ENCODE data around the gene CXXC5. TPM values are rescaled to one million over a fixed set of nuclear protein-coding genes. Genes with fewer than 3 reads are reported as not detected.

The CXXC5 gene
- polyA plus RNA-seq, 1 of the 3 experiments (the other 2 are of a cell fraction): 47.4 TPM

GRCh38 chr5:139631520-139632165, 16.5 kb upstream of the CXXC5 start:
- DNase-seq: no peak
- peaks cover 4% of the 10 kb centered on the region for H4K20me1 ChIP-seq (ENCODE audit: insufficient read depth)
- H3K4me2 ChIP-seq: no peak overlapping the region
- ChIA-PET CTCF (interaction anchor here (0.7 to 22.4 kb wide), 22 partner anchors 8 to 410 kb away, joined by 3 to 627 read pairs (median 6); partner anchors contain the start of gene CXXC5), POLR2A (interaction anchor here (0.6 kb wide), 1 partner anchor 60 kb away, joined by 3 read pairs; no protein-coding TSS in a partner anchor)
- no peaks in the 10 kb centered on the region for H3K27me3 ChIP-seq (ENCODE audit: insufficient read depth)
- peaks cover 23% of the 10 kb centered on the region; the same call in 1 of the 2 replicates for H3K79me2 ChIP-seq (ENCODE audit: insufficient read depth)
- peak overlapping the region; percentile 49 to 51; a peak in 3 of 4 replicates for H3K27ac ChIP-seq (ENCODE audit: low read depth in 2 of 2, low read length in 1 of 2)
- peaks cover 55% of the 10 kb centered on the region for H3F3A ChIP-seq (replicated peaks; ENCODE audit: insufficient read depth)
- H3K4me3 ChIP-seq (ENCODE audit: low read depth in 2 of 2, low read length in 1 of 2): no peak overlapping the region
- WGBS (ENCODE audit: low lambda C conversion rate): 43% methylated on average over 3 of the region's 3 CpGs
- peaks cover 15 to 31% of the 10 kb centered on the region in 2 experiments for H3K4me1 ChIP-seq (ENCODE audit: control insufficient read depth in 1 of 2, insufficient read depth in 2 of 2, low read depth in 1 of 2, low read length in 1 of 2)
- H3K9me2 ChIP-seq: no peaks in the 10 kb centered on the region
- H3K36me3 ChIP-seq (replicated peaks in 1 of 2; ENCODE audit: control insufficient read depth in 1 of 2, insufficient read depth in 2 of 2, low read length in 1 of 2): peaks cover 26 to 33% of the 10 kb centered on the region in 2 experiments
- H3K9me3 ChIP-seq: no peaks in the 10 kb centered on the region
- H2AFZ ChIP-seq (ENCODE audit: low read depth): no peak overlapping the region
- peak; percentile 63 for TF ChIP-seq PBX3 (IDR thresholded peaks at IDR 0.05)
- TF ChIP-seq MAX (IDR thresholded peaks at IDR 0.05; ENCODE audit: low read depth): no peak
- TF ChIP-seq POLR2AphosphoS5 (IDR thresholded peaks at IDR 0.05; ENCODE audit: low read depth, low read length): peak; percentile 26; the same call in 1 of the 2 replicates
- peak; percentile 31; the same call in 1 of the 2 replicates for TF ChIP-seq TCF12 (IDR thresholded peaks at IDR 0.05)
- H3K9ac ChIP-seq: no peak overlapping the region

GRCh38 chr5:139633295-139634027, 14.7 kb upstream of the CXXC5 start:
- Histone ChIP-seq H2AFZ (ENCODE audit: low read depth) (no peak overlapping the region), H3K9me3 (no peaks in the 10 kb centered on the region), H3K27me3 (ENCODE audit: insufficient read depth) (no peaks in the 10 kb centered on the region), H3K36me3 (replicated peaks in 1 of 2; ENCODE audit: control insufficient read depth in 1 of 2, insufficient read depth in 2 of 2, low read length in 1 of 2) (peaks cover 8 to 15% of the 10 kb centered on the region in 2 experiments), H3K4me2 (no peak overlapping the region), H3K9me2 (no peaks in the 10 kb centered on the region), H3K4me3 (ENCODE audit: low read depth in 2 of 2, low read length in 1 of 2) (no peak overlapping the region; a peak in 1 of 4 replicates), H3K4me1 (ENCODE audit: control insufficient read depth in 1 of 2, insufficient read depth in 2 of 2, low read depth in 1 of 2, low read length in 1 of 2) (peaks cover 29 to 43% of the 10 kb centered on the region in 2 experiments), H3K9ac (no peak overlapping the region), H4K20me1 (ENCODE audit: insufficient read depth) (peaks cover 4% of the 10 kb centered on the region), H3F3A (replicated peaks; ENCODE audit: insufficient read depth) (peaks cover 57% of the 10 kb centered on the region), H3K27ac (ENCODE audit: low read depth in 2 of 2, low read length in 1 of 2) (peak overlapping the region in 1 of 2 experiments; percentile 12; a peak in 1 of 4 replicates), H3K79me2 (ENCODE audit: insufficient read depth) (peaks cover 28% of the 10 kb centered on the region; the same call in 1 of the 2 replicates)
- WGBS (ENCODE audit: low lambda C conversion rate): 0% methylated on average over 4 of the region's 6 CpGs
- ChIA-PET POLR2A (interaction anchor here (0.8 to 5.6 kb wide), 7 partner anchors 14 to 142 kb away, joined by 3 to 23 read pairs (median 3); partner anchors contain the start of genes CXXC5 and UBE2D2), CTCF (interaction anchor here (0.6 to 22.4 kb wide), 46 partner anchors 8 to 510 kb away, joined by 3 to 627 read pairs (median 5); partner anchors contain the start of genes CXXC5 and UBE2D2)
- peak; percentile 77 for DNase-seq
- TF ChIP-seq ZBTB33 (IDR thresholded peaks at IDR 0.05; ENCODE audit: borderline replicate concordance, low read depth): no peak
- TF ChIP-seq GATA2 (CRISPR knock-in tag; IDR thresholded peaks at IDR 0.05): no peak
- TF ChIP-seq CHD2 (IDR thresholded peaks at IDR 0.05; ENCODE audit: low read length, partially characterized antibody): peak; percentile 16
- no peak for TF ChIP-seq NRF1 (IDR thresholded peaks at IDR 0.05; ENCODE audit: low read depth, low read length)
- no peak for TF ChIP-seq MAX (IDR thresholded peaks at IDR 0.05; ENCODE audit: low read depth)
- peak; percentile 97 for TF ChIP-seq RAD21 (IDR thresholded peaks at IDR 0.05; ENCODE audit: low read length)
- peak; percentile 90 for TF ChIP-seq SMC3 (IDR thresholded peaks at IDR 0.05; ENCODE audit: low read depth, low read length)
- TF ChIP-seq FOXM1 (IDR thresholded peaks at IDR 0.05; ENCODE audit: low read depth): no peak
- TF ChIP-seq JUND (IDR thresholded peaks at IDR 0.05): no peak
- 0 out of 2 replicates have a peak, but pooled peaks have one; percentile 35 for TF ChIP-seq RCOR1 (IDR thresholded peaks at IDR 0.05; ENCODE audit: low read length)
- peak; percentile 98 for TF ChIP-seq CTCF (IDR thresholded peaks at IDR 0.05)
- no peak for TF ChIP-seq EZH2phosphoT487 (IDR thresholded peaks at IDR 0.05; ENCODE audit: borderline replicate concordance, low read depth)
- TF ChIP-seq GABPA (IDR thresholded peaks at IDR 0.05; ENCODE audit: low read depth): no peak
